Mucosa of descending colon (tissue), 3 donors: Measurements from ENCODE around the gene CMC2. TPM values are rescaled to one million over a fixed set of nuclear protein-coding genes. Genes with fewer than 3 reads are reported as not detected.
A peak's percentile ranks its signal among the peaks of the same experiment; 100 is the strongest.

Experiments used
- ATAC-seq: fragments of 200-7000 bp; cut with Tn5 transposase; one replicate; pipeline ENCODE4 v1.9.1; 2020; ENCODE audit warnings: mild to moderate bottlenecking, moderate library complexity
- DNase-seq, 3 donors: peaks; one replicate each; pipeline ENCODE4 v3.0.0-alpha.2; 2020
- H3K36me3 ChIP-seq: fragments of 200-600 bp; one replicate; pipeline ENCODE4 v1.8.0; 2021; ENCODE audit warnings: low read depth, mild to moderate bottlenecking
- H3K4me1 ChIP-seq: fragments of 200-600 bp; one replicate; pipeline ENCODE4 v1.8.0; 2021; ENCODE audit warnings: low read depth, mild to moderate bottlenecking
- H3K4me3 ChIP-seq: fragments of 200-600 bp; one replicate; pipeline ENCODE4 v1.8.0; 2021; ENCODE audit warnings: mild to moderate bottlenecking
- H3K9me3 ChIP-seq: fragments of 200-600 bp; one replicate; pipeline ENCODE4 v1.8.0; 2021; ENCODE audit warnings: mild to moderate bottlenecking
- CTCF ChIP-seq: fragments of 200-600 bp; IDR thresholded peaks from one replicate; pipeline ENCODE4 v1.8.0; 2022; ENCODE audit warnings: antibody characterized with exemption, mild to moderate bottlenecking
- intact Hi-C, 2 donors: fragments of 100-400 bp; cut with DNase I in 1 of 2; cut with micrococcal nuclease in 1 of 2; formaldehyde crosslinking; loops; one replicate each; pipeline versions ENCODE4 v1.11.0 to v1.11.1; 2022; cut with DNase I, micrococcal nuclease
- total RNA-seq, 3 donors: library from RNA; stranded (reverse); fragmentation: NEBNext Ultra II Directional in 2 of 3; extraction: Animal tissue kit (Norgen Biotek cat#: 25700) in 2 of 3; gene quantifications; one replicate each; pipeline versions ENCODE4 v1.2.1 to v1.2.4, GENCODE V29; 2021 to 2023
- donor health status: DM: no; HTN: no; CAD: no; lungs with moderate emphysema.
- donor health status: DM: no; HTN: no; CAD: no.
- donor health status: DM: no; HTN: yes; CAD: no.

CMC2 gene
- total RNA-seq, 3 donors from 2014 or later: 42.1 to 52.7 (median 51.9) TPM

DNA sequence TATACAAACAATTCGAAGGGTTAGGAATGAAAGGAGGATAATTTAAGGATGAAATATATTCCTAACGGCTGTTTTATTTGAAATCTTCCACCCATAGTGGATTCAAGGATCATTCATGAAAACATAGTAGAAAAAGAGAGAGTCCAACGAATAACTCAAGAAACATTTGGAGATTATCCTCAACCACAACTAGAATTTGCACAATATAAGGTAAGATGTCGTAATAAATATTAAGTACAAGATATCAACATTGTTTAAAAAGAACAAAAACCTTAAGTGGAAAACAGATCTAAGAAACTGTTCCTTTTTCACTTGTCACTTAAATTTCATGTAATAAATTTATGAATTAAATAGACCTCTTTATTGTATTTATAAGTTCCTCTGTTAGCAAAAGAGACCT, 19.7 kb upstream of the CMC2 start:
- no peak overlapping the region for H3K4me3 ChIP-seq
- intact Hi-C loops: no loop called here
- H3K4me1 ChIP-seq: no peaks in the 10 kb centered on the region
- no peaks in the 10 kb centered on the region for H3K9me3 ChIP-seq
- TF ChIP-seq CTCF: no peak
- DNase-seq (no peak), ATAC-seq (no peak)
- no peaks in the 10 kb centered on the region for H3K36me3 ChIP-seq

DNA sequence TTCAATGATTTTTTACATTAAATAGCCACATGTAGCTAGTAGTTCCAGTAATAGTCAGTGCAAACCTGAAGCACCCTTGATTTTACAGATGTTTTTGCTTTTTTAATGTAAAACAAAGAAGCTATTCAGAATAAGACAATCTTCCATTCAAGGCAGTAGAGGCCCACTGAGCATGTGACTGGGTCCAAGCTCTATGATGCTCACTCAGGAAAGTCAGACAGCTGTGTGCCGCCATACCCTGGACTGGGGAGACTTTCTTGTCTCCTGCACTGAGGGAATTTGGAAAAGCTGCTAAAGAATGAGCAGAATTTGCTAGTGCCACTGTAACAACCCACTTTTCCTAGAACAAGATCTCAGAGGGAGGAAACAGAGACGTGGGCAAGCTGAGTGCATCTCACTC, 11.8 kb upstream of the CMC2 start:
- intact Hi-C loops: no loop called here
- Histone ChIP-seq H3K4me3 (no peak overlapping the region), H3K9me3 (no peaks in the 10 kb centered on the region), H3K36me3 (no peaks in the 10 kb centered on the region), H3K4me1 (no peaks in the 10 kb centered on the region)
- TF ChIP-seq CTCF: no peak
- ATAC-seq (no peak), DNase-seq (no peak)

DNA sequence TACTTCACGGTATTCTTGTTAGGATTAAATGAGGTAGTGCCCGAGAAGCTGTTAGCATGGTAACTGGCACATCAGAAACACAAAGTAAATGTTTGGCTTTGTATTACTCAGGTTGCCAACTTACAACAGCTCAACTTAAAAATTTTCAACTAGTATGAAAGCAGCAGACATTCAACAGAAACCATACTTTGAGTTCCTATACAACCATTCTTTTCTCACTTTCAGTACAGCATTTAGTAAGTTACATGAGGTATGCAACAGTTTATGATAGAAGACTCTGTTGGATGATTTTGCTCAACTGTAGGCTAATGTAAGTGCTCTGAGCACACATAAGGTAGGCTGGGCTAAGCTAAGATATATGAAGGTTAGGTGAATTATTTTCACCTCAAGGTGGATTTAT, 8.0 kb upstream of the CMC2 start:
- no peaks in the 10 kb centered on the region for H3K36me3 ChIP-seq
- H3K4me1 ChIP-seq: no peaks in the 10 kb centered on the region
- DNase-seq (no peak), ATAC-seq (no peak)
- intact Hi-C loops: no loop called here
- H3K4me3 ChIP-seq: no peak overlapping the region
- H3K9me3 ChIP-seq: no peaks in the 10 kb centered on the region
- no peak for TF ChIP-seq CTCF

GRCh38 chr16:81012974-81013373, 6.3 kb upstream of the CMC2 start:
- ATAC-seq: no peak
- Histone ChIP-seq H3K4me1 (no peaks in the 10 kb centered on the region), H3K9me3 (no peaks in the 10 kb centered on the region), H3K36me3 (no peaks in the 10 kb centered on the region), H3K4me3 (no peak overlapping the region)
- DNase-seq: no peak
- TF ChIP-seq CTCF: no peak
- intact Hi-C loops: no loop called here

GRCh38 chr16:81008505-81008789, 1.8 kb upstream of the CMC2 start:
- peak in 2 of 3 donors; percentile 35 to 49 for DNase-seq
- peak overlapping the region; percentile 83 for H3K4me3 ChIP-seq

More at GRCh38 chr16:81008505-81008789, 1.8 kb upstream of the CMC2 start:
- no peak for TF ChIP-seq CTCF
- H3K9me3 ChIP-seq: no peaks in the 10 kb centered on the region
- ATAC-seq: no peak
- intact Hi-C loops: no loop called here
- peaks cover 18% of the 10 kb centered on the region for H3K4me1 ChIP-seq
- H3K36me3 ChIP-seq: no peaks in the 10 kb centered on the region
